ENCODE results near the gene HDAC9. TPM values are rescaled to one million over a fixed set of nuclear protein-coding genes. Genes with fewer than 3 reads are reported as not detected.
"Not testable (repeated sequence)": the region's sequence is repeated elsewhere in the genome, so short reads cannot be mapped to it uniquely, and the experiment has no call there.

The HDAC9 gene
- total RNA-seq, 1 experiment from 2014 or later: 2.5 TPM

GRCh38 chr7:19017374-19017773 lies 521.8 kb downstream of the HDAC9 start:
- DNase-seq: no peak
- no peak overlapping the region for H3K4me3 ChIP-seq
- no peaks in the 10 kb centered on the region for H3K4me1 ChIP-seq
- no peaks in the 10 kb centered on the region for H3K27me3 ChIP-seq
- H3K9me3 ChIP-seq (replicated peaks): no peaks in the 10 kb centered on the region; the same call in 1 of the 2 replicates
- no peak overlapping the region for H3K27ac ChIP-seq
- H3K36me3 ChIP-seq: no peaks in the 10 kb centered on the region

- H3K4me1 ChIP-seq: no peaks in the 10 kb centered on the region
- H3K4me3 ChIP-seq: no peak overlapping the region
- no peaks in the 10 kb centered on the region; the same call in 1 of the 2 replicates for H3K9me3 ChIP-seq (replicated peaks)
- H3K27me3 ChIP-seq: no peaks in the 10 kb centered on the region
- H3K36me3 ChIP-seq: no peaks in the 10 kb centered on the region
- no peak for DNase-seq
- no peak overlapping the region for H3K27ac ChIP-seq
These were observed 524.5 kb downstream of the HDAC9 start for GRCh38 chr7:19020062-19020461.

GRCh38 chr7:19020711-19021110 lies 525.2 kb downstream of the HDAC9 start:
- DNase-seq: no peak
- no peak overlapping the region for H3K27ac ChIP-seq
- H3K27me3 ChIP-seq: no peaks in the 10 kb centered on the region

GRCh38 chr7:19023477-19023876 lies 527.9 kb downstream of the HDAC9 start:
- Histone ChIP-seq H3K4me1 (no peaks in the 10 kb centered on the region), H3K27ac (no peak overlapping the region), H3K36me3 (no peaks in the 10 kb centered on the region), H3K4me3 (no peak overlapping the region), H3K27me3 (no peaks in the 10 kb centered on the region), H3K9me3 (replicated peaks) (no peaks in the 10 kb centered on the region)
- DNase-seq: no peak

More at GRCh38 chr7:19020711-19021110, 525.2 kb downstream of the HDAC9 start:
- Histone ChIP-seq H3K4me3 (no peak overlapping the region), H3K36me3 (no peaks in the 10 kb centered on the region), H3K4me1 (no peaks in the 10 kb centered on the region), H3K9me3 (replicated peaks) (no peaks in the 10 kb centered on the region; the same call in 1 of the 2 replicates)

GRCh38 chr7:19024261-19024660 lies 528.7 kb downstream of the HDAC9 start:
- H3K9me3 ChIP-seq (replicated peaks): no peaks in the 10 kb centered on the region
- no peaks in the 10 kb centered on the region for H3K4me1 ChIP-seq
- no peak overlapping the region for H3K27ac ChIP-seq
- H3K36me3 ChIP-seq: no peaks in the 10 kb centered on the region
- no peaks in the 10 kb centered on the region for H3K27me3 ChIP-seq
- DNase-seq: no peak
- H3K4me3 ChIP-seq: no peak overlapping the region

- H3K9me3 ChIP-seq (replicated peaks): no peaks in the 10 kb centered on the region
- H3K4me3 ChIP-seq: no peak overlapping the region
- no peaks in the 10 kb centered on the region for H3K27me3 ChIP-seq
- DNase-seq: no peak
- H3K4me1 ChIP-seq: no peaks in the 10 kb centered on the region
- no peaks in the 10 kb centered on the region for H3K36me3 ChIP-seq
- no peak overlapping the region for H3K27ac ChIP-seq
These were observed 531.3 kb downstream of the HDAC9 start for GRCh38 chr7:19026888-19027287.

- no peak for DNase-seq
- H3K27ac ChIP-seq: no peak overlapping the region
These were observed 534.7 kb downstream of the HDAC9 start for GRCh38 chr7:19030281-19030680.

GRCh38 chr7:19032942-19033341 lies 537.4 kb downstream of the HDAC9 start:
- not testable (repeated sequence) for H3K9me3 ChIP-seq (replicated peaks); H3K4me3 ChIP-seq; DNase-seq; H3K27ac ChIP-seq; H3K4me1 ChIP-seq; H3K36me3 ChIP-seq; H3K27me3 ChIP-seq

More at GRCh38 chr7:19030281-19030680, 534.7 kb downstream of the HDAC9 start:
- peaks cover 4% of the 10 kb centered on the region; the same call in 1 of the 2 replicates for H3K9me3 ChIP-seq (replicated peaks)
- H3K4me1 ChIP-seq: no peaks in the 10 kb centered on the region
- no peaks in the 10 kb centered on the region for H3K36me3 ChIP-seq
- H3K4me3 ChIP-seq: no peak overlapping the region
- H3K27me3 ChIP-seq: no peaks in the 10 kb centered on the region

- DNase-seq: peak; percentile 48 to 70
- Histone ChIP-seq H3K4me3 (no peak overlapping the region), H3K4me1 (no peaks in the 10 kb centered on the region), H3K9me3 (replicated peaks) (no peaks in the 10 kb centered on the region), H3K27ac (no peak overlapping the region), H3K27me3 (no peaks in the 10 kb centered on the region), H3K36me3 (no peaks in the 10 kb centered on the region)
These were observed 556.3 kb downstream of the HDAC9 start for GRCh38 chr7:19051767-19052375.

Measured in SJCRH30 (cell line).